ENCODE data around the gene PARPBP. TPM values are rescaled to one million over a fixed set of nuclear protein-coding genes. Genes with fewer than 3 reads are reported as not detected.

PARPBP gene
- total and polyA plus RNA-seq, 2 donors (not counting 3 experiments of a cell fraction or from before 2014, with no cell fraction given): 4.2 to 19.0 TPM

- no peak for FAIRE-seq
- TF ChIP-seq FOS (IDR thresholded peaks at IDR 0.05; ENCODE audit: borderline replicate concordance, insufficient read depth, low read length) (no peak), POLR2A (IDR thresholded peaks at IDR 0.05; ENCODE audit: low read depth, low read length) (no peak), EZH2 (IDR thresholded peaks at IDR 0.05; ENCODE audit: borderline replicate concordance, low read depth, low read length, severe bottlenecking) (no peak), CTCF (IDR thresholded peaks at IDR 0.05; ENCODE audit: extremely low read depth in 1 of 2, insufficient read depth in 1 of 2, low read depth in 1 of 2, low read length in 2 of 2) (no peak)
Observed at GRCh38 chr12:102107970-102108369, 12.0 kb upstream of the PARPBP start.

GRCh38 chr12:102110782-102111181 lies 9.2 kb upstream of the PARPBP start:
- peaks cover 2% of the 10 kb centered on the region for H3K9me3 ChIP-seq (replicated peaks; ENCODE audit: control insufficient read depth, insufficient read depth, low read length)
- H3K79me2 ChIP-seq (ENCODE audit: control insufficient read depth, insufficient read depth, low read length): no peaks in the 10 kb centered on the region
- H3K4me3 ChIP-seq (replicated peaks in 1 of 3; ENCODE audit: insufficient read depth in 1 of 3, low read depth in 1 of 3, low read length in 3 of 3): no peak overlapping the region
- ChIA-PET CTCF (no interaction called here), POLR2A (no interaction called here)
- BruUV-seq (replicated peaks): no TSS peak
- H3K9ac ChIP-seq (replicated peaks; ENCODE audit: extremely low read depth, insufficient read depth, low read length): no peak overlapping the region
- H3K4me1 ChIP-seq (ENCODE audit: control insufficient read depth, extremely low read depth, insufficient read depth, low read length): no peaks in the 10 kb centered on the region
- no peak overlapping the region for H3K27ac ChIP-seq (ENCODE audit: insufficient read depth, low read depth, low read length)
- FAIRE-seq (no peak), DNase-seq (ENCODE audit: low read depth, low spot score) (no peak)
- intact Hi-C loops (cut with micrococcal nuclease): no loop called here
- TF ChIP-seq MAX (IDR thresholded peaks at IDR 0.05; ENCODE audit: insufficient read depth, insufficient read length): no peak
- TF ChIP-seq POLR2A (IDR thresholded peaks at IDR 0.05; ENCODE audit: low read depth, low read length): no peak
- no peak for TF ChIP-seq JUN (IDR thresholded peaks at IDR 0.05; ENCODE audit: borderline replicate concordance, insufficient read depth, insufficient read length, low read depth)
- no peak for TF ChIP-seq MYC (IDR thresholded peaks at IDR 0.05; ENCODE audit: low read depth, low read length)
- TF ChIP-seq POLR2AphosphoS5 (IDR thresholded peaks at IDR 0.05; ENCODE audit: insufficient read depth, low read depth, low read length): no peak
- no peak for TF ChIP-seq CTCF (IDR thresholded peaks at IDR 0.05; ENCODE audit: extremely low read depth in 1 of 2, insufficient read depth in 1 of 2, low read depth in 1 of 2, low read length in 2 of 2)
- TF ChIP-seq GATA2 (IDR thresholded peaks at IDR 0.05; ENCODE audit: insufficient read depth, insufficient read length, low read depth, low read length): no peak
- TF ChIP-seq EZH2 (IDR thresholded peaks at IDR 0.05; ENCODE audit: borderline replicate concordance, low read depth, low read length, severe bottlenecking): no peak
- TF ChIP-seq FOS (IDR thresholded peaks at IDR 0.05; ENCODE audit: borderline replicate concordance, insufficient read depth, low read length): no peak
- H3K4me2 ChIP-seq (ENCODE audit: insufficient read depth, low read length): no peak overlapping the region
- dilution Hi-C loops (cut with MboI; ENCODE audit: extremely low pct_ligation_motif_present, low sequenced_read_pairs): no loop called here
- no peaks in the 10 kb centered on the region for H3K9me1 ChIP-seq (replicated peaks; ENCODE audit: control insufficient read depth, extremely low read depth, insufficient read depth, low read length)
- no peaks in the 10 kb centered on the region for H3K27me3 ChIP-seq (ENCODE audit: control insufficient read depth in 2 of 2, insufficient read depth in 2 of 2, low read length in 2 of 2)
- H2AFZ ChIP-seq (ENCODE audit: low read depth, low read length): no peak overlapping the region
- H3K36me3 ChIP-seq (ENCODE audit: control insufficient read depth in 2 of 2, extremely low read depth in 1 of 2, insufficient read depth in 2 of 2, low read length in 2 of 2): peaks cover 9% of the 10 kb centered on the region in 2 experiments
- no peaks in the 10 kb centered on the region for H4K20me1 ChIP-seq (replicated peaks; ENCODE audit: control insufficient read depth, extremely low read depth, insufficient read depth, low read length)

More at GRCh38 chr12:102107970-102108369, 12.0 kb upstream of the PARPBP start:
- no peak overlapping the region for H3K27ac ChIP-seq (ENCODE audit: insufficient read depth, low read depth, low read length)
- H3K36me3 ChIP-seq (ENCODE audit: control insufficient read depth in 2 of 2, extremely low read depth in 1 of 2, insufficient read depth in 2 of 2, low read length in 2 of 2): peaks cover 9 to 12% of the 10 kb centered on the region in 2 experiments
- H3K9ac ChIP-seq (replicated peaks; ENCODE audit: extremely low read depth, insufficient read depth, low read length): no peak overlapping the region
- no TSS peak for BruUV-seq (replicated peaks)
- dilution Hi-C loops (cut with MboI; ENCODE audit: extremely low pct_ligation_motif_present, low sequenced_read_pairs) (no loop called here), intact Hi-C loops (cut with micrococcal nuclease) (no loop called here)
- no peaks in the 10 kb centered on the region for H3K79me2 ChIP-seq (ENCODE audit: control insufficient read depth, insufficient read depth, low read length)
- ChIA-PET CTCF (interaction anchor here (1.4 kb wide), 1 partner anchor 11 kb away, joined by 6 read pairs; no protein-coding TSS in a partner anchor), POLR2A (no interaction called here)
- no peaks in the 10 kb centered on the region for H3K27me3 ChIP-seq (ENCODE audit: control insufficient read depth in 2 of 2, insufficient read depth in 2 of 2, low read length in 2 of 2)
- no peaks in the 10 kb centered on the region for H3K9me1 ChIP-seq (replicated peaks; ENCODE audit: control insufficient read depth, extremely low read depth, insufficient read depth, low read length)
- no peaks in the 10 kb centered on the region for H4K20me1 ChIP-seq (replicated peaks; ENCODE audit: control insufficient read depth, extremely low read depth, insufficient read depth, low read length)
- DNase-seq (ENCODE audit: low read depth, low spot score): no peak
- no peak overlapping the region for H3K4me3 ChIP-seq (replicated peaks in 1 of 3; ENCODE audit: insufficient read depth in 1 of 3, low read depth in 1 of 3, low read length in 3 of 3)
- H3K4me1 ChIP-seq (ENCODE audit: control insufficient read depth, extremely low read depth, insufficient read depth, low read length): no peaks in the 10 kb centered on the region
- H2AFZ ChIP-seq (ENCODE audit: low read depth, low read length): no peak overlapping the region
- H3K9me3 ChIP-seq (replicated peaks; ENCODE audit: control insufficient read depth, insufficient read depth, low read length): peaks cover 2% of the 10 kb centered on the region
- no peak overlapping the region for H3K4me2 ChIP-seq (ENCODE audit: insufficient read depth, low read length)

Data from endothelial cell of umbilical vein (primary cell).